ENCODE data around the gene XPNPEP2.

DNA sequence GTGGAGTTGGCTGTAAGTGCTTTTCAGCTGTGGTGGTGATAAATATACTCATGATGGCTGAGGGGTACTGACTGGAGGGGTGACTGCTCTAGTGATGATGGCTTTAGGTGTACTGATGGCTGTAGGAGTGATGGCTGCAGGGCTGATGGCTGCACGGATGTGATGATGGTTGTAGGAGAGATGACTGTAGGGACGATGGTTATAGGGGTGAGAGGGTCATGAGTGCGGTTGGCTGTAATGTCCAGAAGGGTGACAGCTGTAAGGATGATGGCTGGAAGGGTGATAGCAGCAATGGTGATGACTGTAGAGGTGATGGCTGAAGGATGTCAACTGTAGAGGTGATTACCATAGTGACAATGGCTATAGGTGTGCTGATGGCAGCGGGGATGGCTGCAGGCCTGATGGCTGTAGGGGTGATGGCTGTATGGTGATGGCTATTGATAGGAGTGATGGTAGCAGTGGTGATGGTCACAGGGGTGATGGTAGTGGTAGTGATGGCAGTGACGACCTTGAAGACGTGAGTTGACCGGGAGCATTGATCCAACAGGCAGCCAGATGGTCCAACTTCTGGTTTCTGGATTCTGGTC, 40.4 kb downstream of the XPNPEP2 start:
- TF ChIP-seq BRF1 (IDR thresholded peaks at IDR 0.05; ENCODE audit: borderline replicate concordance, extremely low read depth, insufficient read length) (no peak), GTF2E2 (tag; IDR thresholded peaks at IDR 0.05) (no peak), RB1 (IDR thresholded peaks at IDR 0.05; ENCODE audit: low read depth) (no peak), ZNF589 (CRISPR knock-in tag; IDR thresholded peaks at IDR 0.05; ENCODE audit: low read depth) (no peak), HDAC6 (IDR thresholded peaks at IDR 0.05; ENCODE audit: low read depth, low read length) (no peak), ZNF121 (CRISPR knock-in tag; conservative IDR thresholded peaks at IDR 0.05) (no peak), TEAD4 (IDR thresholded peaks at IDR 0.05; ENCODE audit: low read length) (no peak), TEAD4 (CRISPR knock-in tag; IDR thresholded peaks at IDR 0.05; ENCODE audit: borderline replicate concordance) (no peak), ZBTB17 (CRISPR knock-in tag; IDR thresholded peaks at IDR 0.05) (no peak)

Measured in K562 (cell line).